CD4-positive, alpha-beta T cell treated with Interleukin-21 for 1 hour (primary cell): ENCODE results near the gene ZRANB2.

Experiments used
- DNase-seq: peaks from one replicate; pipeline ENCODE4 v3.0.0-alpha.2; 2020

ZRANB2 gene

DNA sequence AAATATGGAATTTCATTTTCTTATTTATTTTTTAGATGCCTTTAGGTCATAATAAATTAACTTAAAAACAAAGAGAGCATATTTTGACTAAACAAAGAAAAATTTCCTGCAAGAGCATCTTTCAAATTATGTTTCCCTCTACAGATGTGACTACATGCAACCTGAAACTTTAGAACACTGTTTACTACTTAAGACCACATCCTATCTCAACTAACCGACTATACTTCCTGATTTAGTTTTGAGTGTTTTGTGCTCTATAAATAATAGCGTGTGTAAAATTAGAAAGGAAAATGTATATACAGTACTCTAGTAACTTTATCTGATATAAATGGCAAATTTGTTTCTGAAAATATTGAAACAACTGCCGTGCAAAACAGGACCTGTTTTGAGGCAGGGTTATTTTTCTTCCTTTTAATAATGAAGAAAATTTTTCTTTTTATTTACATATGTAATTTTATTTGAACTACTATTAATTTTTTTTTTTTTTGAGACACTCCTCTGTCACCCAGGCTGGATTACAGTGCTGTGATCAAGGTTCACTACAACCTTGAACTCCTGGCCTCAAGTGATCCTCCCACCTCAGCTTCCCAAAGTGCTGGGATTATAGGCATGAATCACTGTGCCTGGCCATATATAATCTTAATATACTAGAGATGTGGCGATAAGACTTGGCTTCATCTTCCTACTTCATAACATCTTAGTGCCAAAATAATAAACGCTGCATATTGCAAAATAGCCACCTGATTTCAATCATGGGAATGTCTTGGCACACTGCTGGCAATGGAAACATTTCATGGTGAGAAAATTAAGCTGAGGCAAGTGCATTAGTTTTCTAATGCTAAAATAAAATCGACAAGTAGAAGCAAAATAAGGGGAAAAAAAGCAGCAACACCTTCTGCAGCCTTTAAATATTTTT, 12.3 kb downstream of the ZRANB2 start:
- DNase-seq = no peak

DNA sequence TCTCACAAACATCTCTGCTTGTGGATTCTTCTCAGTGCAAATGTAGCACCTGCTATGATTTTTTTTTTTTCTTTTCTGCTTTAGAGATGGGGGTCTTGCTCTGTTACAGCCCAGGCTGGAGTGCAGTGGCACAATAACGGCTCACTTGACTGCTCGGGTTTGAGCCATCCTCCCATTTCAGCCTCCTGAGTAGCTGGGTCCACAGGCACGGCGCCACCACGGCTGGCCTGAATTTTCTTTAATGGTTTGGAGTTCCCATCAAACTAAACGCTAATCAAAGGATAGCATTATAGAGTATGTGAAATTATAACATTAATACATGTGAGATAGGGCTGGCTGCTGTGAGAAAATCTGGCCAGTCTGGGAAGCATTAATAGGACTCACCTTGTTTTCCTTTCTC, 26.0 kb downstream of the ZRANB2 start:
- no peak for DNase-seq

DNA sequence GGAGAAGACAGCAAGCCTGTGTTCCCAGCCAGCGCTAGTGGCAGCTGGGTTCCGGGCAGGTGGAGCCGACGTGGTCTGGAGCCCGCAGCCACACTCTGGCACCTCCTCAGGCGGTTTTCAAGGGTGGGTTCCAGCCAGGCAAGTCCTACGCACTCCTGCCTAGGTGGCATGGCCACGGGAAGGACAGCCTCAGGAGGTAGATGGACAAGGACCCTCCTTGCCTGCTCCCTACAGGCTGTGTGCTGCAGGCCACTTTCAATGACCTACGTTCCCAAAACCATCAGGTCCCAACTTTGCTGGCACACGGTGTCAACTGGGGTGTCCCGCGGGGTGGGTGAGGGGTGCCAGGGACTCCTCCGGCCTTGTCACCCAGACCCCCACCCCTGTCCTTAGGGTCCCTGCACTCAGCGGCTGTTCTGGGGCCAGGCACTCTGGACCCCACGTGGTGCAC, 26.5 kb downstream of the ZRANB2 start:
- no peak for DNase-seq

DNA sequence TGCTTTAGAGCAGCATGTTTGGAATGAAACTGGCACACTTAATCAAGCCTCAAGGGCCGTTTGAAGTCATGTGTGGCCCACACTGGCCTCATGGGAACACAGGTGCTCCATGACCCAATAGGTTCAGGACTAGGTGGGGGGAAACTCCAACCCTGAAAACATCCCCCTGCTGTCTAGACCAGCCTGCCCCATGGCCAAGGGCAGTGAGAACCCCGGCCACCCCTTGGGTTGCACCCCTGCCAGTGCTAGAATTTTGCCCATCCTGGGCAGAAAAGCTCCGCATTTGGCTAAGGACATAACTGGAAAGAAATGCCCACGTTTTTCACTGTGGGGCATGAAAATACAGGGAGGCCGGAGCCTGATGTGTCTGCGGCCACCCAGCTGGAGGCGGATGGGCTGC, 27.1 kb downstream of the ZRANB2 start:
- no peak for DNase-seq

DNA sequence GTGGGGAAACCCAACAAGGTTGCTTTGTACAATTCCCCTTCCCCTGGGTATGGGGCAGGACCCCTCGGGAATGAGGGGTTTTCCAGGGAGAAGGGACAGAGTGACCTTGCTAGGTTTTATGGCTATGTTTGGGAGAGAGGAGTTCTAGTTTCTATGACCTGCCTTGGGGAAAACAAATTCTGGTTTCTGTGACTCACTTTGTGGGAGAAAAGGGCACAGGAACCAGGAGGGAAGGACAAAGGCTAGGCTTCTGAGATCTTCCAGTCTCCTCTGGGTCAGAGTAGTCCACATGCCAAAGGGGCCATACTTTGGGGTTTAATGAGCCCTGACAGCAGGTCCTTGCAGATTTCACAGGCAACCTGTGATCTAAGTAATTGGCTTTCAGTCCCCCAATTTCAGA, 27.7 kb downstream of the ZRANB2 start:
- no peak for DNase-seq

DNA sequence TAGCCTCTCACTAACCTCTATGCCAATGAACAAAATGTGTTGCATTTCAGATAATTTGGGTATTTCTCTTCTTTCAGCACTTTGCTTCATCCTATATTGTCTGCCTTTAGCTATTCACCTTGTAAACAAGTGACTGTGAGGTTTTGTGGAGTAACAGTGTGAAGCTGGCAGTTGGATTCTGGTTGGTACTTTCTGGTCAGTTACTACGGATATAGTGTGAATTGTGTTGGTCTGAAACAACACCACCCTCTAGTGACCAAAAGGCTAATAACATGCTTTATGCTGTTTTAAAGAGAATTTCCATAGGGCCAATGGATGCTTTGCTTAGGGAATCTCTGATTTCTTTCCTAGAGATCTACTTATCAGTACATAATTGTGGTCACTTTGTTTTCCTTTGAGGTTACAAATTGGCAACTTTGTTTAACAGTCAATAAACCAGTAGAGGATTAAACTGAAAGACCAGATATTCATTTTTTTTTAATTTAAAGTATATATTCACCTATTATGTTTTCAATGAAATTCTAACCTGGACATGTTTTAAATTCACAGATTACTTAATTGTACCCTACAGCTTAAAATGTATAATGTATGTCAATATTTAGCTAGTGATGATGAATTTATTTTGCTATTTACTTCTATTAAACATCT, 30.8 kb downstream of the ZRANB2 start:
- DNase-seq = peak; percentile 58

DNA sequence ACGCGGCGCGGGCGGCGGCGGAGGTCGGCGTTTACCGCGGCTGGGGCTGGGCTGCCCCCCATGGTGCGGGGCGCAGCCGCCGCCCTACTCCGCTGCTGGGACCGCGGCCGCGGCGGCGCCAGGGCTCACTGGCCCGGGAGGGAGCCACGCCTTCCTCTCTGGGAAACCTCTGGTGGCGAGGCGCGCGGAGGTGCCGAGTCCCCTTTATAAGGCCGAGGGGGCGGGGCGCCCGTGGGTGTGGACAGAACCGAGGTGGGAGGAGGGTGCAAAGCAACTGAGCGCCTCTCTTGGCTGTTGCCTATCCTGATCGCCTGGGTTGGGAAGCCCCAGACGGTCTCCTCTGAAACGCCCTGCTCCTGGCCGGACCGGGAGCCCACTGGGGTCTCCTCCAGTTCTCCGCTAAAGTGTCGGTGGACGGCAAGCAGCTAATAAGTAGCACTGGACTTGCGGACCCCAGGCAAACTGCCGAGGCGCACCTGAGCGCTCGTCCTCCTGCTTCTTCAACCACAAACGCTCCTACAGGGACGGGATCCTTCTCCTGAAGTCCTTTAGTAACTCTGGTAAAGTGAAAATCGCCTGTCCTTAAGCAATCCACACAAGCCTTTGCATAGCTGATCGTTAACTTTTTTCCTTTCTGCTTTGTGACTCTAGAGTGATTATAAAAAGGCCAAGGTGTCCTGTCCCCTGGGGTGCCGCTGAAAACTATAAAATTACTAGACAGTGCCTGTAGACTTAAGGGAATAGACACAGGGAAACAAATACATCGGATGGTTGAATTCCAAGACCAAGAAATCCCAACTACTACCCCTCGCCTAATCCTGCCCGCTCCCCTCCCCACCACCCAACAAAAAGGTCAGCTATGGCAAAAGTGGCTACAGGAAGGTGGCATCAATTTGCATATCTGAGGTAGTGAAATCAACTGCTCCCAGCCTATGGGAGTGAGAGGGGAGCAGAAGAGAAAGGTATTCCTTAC, 32.9 kb downstream of the ZRANB2 start, which contains the start of gene PTGER3:
Gene PTGER3, minus strand, starts transcription at position 182 of the 973 bp plus-strand sequence. CDS start 239 bp downstream, outside the sequence.
- peak; percentile 37 for DNase-seq

DNA sequence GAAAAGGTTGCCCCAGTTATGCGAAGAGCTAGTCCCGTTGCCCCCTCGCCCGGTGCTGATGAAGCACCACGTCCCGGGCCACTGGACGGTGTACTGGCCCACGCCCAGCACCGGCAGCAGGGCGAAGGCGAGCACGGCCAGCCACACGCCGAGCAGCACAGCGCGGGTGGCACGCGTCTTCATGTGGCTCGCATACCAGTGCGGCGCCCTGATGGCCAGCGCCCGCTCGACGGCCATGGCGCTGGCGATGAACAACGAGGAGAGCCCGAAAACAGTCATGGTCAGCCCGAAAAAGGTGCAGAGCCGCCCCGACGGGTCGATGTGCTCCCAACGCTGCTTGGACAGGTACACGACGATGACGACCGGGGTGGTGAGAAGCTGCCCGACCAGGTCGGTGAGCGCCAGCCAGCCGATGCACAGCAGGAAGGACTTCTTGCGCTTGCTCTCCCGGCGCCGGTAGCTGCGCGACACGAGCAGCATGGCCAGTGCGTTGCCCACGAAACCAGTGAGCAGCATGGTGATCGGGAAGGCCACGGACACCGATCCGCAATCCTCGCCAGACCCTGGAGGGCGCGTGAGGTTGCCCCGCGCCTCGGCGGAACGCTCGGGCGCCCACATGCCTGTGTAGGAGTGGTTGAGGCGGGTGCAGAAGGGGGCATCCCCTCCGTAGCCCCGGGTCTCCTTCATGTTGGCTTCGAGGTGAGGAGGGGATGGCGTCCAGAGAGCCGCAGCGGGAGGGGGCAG, 33.8 kb downstream of the ZRANB2 start:
- no peak for DNase-seq

DNA sequence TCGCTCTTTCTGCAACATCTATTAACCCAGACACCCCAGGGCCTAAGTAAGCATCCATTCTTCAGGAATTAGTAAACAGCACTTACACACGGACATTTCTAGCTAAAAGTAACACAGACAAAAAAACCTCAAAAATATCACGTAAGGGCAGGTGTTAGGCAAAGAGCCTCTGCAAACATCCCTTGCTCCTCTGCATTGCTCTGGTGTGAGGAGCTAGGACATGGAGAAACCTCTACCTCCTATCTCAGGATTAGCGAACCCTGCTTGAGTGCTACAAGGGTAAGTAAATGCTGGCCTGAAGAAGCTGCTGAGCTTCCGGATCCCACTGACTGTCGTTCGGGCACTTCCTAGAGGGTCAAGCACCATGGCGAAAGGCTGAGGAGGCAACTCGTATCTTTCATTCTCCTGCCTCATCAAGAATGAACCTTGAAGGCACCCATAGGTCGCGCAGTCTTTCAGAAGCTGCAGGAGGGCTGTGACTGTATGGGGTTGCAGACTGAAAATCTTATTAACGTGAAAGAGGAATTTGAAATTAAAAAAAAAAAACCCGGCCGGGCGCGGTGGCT, 35.3 kb downstream of the ZRANB2 start:
- DNase-seq = no peak

DNA sequence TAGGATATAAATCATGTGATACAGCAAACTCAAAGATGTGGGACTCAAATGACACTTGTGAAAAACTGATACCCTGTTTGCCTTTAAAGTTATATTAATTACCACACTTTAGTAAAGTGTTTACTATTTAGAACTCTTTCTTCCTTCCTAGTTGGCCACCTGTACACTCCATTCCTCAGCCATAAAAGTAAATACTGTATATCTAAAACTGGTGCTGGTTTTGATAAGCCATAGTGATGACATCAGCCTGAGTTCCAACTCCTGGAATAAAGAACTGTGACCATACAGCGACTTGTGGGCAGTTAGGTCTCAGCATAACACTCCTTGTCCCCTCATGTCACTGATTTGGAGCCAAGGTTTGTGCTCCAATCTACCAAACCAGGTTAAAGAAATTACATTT, 36.0 kb downstream of the ZRANB2 start:
- DNase-seq = no peak

DNA sequence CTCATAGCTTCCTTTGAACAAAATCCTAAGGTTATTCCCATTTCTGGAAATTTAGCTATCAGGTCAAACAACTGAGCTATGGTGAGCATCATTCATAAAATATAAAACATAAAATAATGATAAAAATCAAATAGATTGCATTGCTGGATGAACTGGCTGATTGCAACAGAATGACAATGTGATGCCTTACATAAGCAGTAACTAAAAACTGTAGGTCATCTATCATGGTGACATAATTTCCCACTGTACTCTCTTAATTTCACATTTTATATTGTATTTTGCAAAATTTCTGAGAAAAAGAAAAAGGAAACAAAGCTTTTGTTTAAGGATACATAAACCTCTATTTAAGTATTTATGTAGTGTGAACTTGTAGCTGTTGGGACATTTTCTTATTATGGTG, 37.8 kb downstream of the ZRANB2 start:
- no peak for DNase-seq

DNA sequence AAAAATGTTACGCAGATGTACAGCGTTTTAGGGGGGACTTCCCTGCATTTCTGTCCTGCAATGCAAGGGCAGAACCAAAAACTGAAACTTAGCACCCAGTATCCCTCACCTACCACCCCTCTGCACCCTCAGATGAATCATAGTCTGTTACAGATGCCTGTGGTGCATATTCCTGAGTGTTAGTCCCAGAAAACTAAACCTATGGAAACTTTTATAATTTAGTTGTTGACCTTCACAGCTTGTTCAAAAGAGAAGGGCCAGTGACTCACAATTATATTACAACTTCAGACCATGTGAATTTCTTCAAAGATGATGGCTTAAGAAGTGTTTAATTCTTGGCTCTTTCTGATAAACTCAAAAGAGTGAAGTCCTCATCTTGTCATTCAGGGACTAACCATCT, 39.0 kb downstream of the ZRANB2 start:
- DNase-seq = no peak

DNA sequence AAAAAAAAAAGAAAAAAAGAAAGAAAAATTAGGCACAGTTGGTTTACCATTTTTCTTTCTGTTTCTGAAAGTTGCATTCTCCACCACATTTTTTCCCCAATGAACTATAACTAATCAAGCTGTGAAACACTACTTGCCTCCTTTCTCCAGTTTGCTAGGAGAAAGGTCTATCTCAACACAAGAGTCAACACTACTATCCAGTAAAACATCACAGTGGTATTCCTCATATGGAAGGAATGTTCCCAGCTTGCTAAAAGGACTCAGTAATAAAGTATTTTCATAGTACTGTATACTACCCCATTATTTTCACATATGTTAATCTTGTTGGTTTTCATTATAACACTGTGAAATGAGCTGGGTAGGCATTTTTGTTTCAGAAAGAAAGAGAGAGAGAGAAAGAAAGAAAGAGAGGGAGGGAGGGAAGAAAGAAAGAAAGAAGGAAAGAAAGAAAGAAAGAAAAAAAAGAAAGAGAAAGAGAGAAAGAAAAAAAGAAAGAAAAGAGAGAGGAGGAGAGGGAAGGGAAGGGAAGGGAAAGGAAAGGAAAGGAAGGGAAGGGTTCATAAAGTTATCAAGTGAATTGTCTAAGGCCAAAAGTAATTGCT, 41.1 kb downstream of the ZRANB2 start:
- no peak for DNase-seq

DNA sequence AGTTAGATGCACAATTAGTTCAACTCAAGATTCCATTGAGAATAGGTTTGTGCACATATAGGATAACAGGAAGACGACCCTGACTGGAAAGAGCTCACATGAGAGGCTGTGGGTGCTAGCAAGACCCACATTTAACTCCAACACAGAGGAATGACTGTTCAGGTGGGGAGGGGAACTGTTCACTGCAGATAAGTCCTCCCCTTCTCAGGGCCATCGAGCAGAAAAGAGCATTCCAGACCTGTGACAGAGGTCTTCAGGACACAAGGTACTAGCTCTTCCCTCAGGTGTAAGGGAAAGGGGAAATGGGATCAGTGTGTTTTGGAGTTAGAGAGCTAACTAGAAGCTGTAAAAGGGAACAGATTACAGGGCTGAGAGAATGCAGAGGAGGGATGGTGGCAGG, 41.9 kb downstream of the ZRANB2 start:
- no peak for DNase-seq

DNA sequence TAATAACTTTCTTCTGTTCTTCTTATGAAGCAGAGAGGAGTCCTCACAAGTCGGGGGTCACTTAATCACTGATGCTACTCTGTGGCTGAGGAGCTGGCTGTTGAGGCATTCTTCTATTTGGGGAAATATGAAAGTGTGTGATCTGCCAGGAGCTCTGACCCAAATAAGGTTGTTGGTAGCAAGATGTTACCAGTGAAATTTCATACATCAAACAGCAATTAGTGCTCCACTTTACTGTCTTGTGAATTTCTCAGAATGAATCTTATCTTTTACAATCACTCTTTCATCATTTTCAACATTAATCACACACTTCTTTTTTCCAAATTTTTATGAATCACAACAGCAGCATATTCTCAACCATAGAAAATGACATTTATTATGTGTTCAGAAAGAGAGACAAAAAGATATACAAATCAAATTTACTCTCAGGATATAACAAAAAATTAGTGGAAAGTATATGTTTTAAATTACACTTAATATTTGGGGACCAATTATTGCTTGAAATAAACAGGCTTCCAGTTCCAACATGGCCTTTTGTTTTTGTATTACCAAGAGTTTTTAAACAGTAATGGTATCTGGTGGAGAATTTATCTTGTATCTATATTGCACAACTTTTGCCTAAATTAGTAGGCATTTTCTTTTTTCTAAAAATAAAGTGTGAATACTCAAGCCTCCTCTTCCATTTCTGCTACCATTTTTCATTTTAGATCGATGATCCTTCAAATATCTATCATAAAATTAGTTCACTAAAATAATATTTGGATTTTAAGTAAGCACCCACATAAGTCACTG, 42.8 kb downstream of the ZRANB2 start:
- no peak for DNase-seq

DNA sequence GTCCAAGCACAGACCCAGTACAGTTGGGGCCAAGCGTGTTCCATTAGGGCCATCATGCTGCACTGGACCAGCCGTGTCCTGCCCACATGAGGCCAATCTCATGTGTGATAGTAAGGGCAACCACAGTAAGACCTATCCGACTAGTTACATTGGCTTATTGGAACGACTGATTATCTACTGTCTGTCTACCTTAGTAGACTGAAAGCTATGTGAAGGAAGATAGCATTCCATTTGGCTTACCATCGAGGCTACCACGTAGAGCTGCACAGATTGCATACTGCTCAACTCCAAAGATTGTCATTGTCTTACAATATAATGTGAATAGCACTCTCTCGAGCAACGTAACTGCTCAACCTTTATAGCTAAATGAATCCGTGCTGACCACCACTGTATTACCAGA, 43.8 kb downstream of the ZRANB2 start:
- no peak for DNase-seq

DNA sequence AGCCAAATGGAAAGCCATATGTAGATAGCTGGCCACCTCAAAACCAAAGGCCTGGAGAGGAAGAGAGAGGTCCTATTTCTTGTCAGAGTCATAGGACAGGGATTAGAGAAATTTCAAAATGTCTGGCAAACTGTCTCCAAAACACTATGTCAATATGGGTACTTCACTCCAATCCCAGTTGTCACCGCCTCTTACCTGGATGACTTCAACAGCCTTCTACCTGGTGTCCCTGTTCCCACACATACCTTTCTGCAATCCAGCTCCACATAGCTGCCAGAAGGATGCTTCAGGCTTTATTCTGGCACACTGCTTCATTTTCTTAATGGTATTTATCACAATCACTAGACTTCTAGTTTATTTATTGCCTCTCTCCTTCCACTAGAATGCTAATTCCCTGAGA, 47.7 kb downstream of the ZRANB2 start:
- DNase-seq = no peak

DNA sequence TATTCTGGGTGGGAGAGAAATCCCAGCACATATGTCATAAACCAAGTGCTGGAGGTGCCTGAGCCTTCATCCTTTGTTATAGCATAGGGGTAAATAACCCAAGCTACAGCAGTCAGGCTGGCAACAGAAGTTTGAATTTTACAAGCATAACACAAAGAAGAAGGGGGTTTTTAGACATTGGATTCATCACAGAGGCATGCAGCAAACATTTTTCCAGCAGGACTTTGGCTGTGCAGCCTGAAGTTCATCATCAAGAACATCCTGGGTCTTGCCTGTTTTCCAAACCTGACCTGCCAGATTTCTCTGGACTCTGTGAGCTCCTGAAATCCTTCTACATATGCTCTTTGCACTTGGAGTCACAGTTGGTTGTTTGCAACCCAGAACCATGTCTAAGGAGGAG, 49.4 kb downstream of the ZRANB2 start:
- DNase-seq = no peak

DNA sequence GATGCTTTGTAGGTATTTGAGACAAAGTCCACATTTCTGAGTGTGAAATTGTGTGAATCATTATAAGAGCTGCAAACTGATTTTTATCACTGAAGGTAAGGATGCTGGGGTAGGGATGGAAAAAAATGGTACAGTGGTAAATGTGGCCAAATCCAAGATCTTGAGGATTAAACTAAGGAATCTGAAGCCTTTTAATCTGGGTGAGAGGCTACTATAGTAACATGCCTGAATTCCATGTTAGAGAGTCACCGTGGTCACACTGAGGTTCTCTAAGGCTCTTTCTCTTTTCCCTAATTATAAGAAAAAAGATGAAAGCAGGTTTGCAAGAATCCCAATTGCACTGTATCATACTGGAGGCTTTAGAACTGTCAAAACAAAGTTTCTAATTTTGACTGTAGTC, 50.8 kb downstream of the ZRANB2 start:
- no peak for DNase-seq

DNA sequence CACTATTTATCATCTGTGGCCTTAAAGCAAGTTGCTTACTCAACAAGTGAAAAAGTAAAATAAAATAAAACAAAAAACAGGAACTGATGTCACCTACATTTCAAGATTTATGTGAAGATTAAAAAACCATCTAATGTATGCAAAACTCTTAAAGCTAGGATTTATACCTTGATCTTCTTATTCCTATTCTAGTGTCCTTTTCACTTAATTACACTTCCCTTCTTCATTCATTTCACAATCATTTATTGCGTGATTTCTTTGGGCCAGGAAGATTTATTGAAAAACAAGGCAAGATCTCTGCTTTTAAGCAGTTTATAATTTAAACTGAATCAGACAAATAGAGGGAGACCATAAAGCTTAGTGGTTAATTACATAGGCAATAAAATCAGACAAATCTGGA, 51.9 kb downstream of the ZRANB2 start:
- DNase-seq = no peak

DNA sequence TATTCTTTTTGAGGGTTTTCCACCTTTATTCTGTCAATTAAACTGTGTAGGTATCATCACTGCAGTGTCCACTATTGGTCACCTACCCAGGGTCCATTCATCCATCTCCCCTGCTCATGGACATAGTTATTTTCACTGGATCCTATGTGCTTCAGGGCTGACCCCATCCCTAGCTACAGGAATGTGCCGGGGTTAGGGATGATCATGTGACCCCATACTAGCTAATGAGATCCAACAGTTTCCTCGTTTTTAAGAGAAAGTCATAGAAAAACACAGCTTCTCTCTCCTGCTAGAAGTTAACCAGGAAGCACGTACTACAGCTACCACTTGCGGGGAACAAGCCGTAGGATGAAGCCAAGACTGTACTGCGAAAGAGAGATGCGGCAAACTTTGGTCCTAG, 52.8 kb downstream of the ZRANB2 start:
- DNase-seq = no peak
